Natural killer cell (primary cell): ENCODE data around the gene BOD1L1. TPM values are rescaled to one million over a fixed set of nuclear protein-coding genes. Genes with fewer than 3 reads are reported as not detected.

Experiments used
- ATAC-seq, 3 donors: fragments of 150-1000 bp in 2 of 3; fragments of 200-7000 bp in 1 of 3; cut with Tn5 transposase; 1 replicate in 1 of 3; 2 replicates in 2 of 3; pipeline ENCODE4 v1.10.0; 2021; ENCODE audit warnings: mild to moderate bottlenecking in 2 of 3, moderate library complexity in 2 of 3
- DNase-seq, 2 donors: peaks; one replicate each; pipeline versions ENCODE4 v3.0.0 to v3.0.0-alpha.2; 2013 to 2021; ENCODE audit warnings: mixed read lengths in 1 of 2
- H3K27ac ChIP-seq: one replicate; pipeline ENCODE4 v1.5.1; 2013; ENCODE audit warnings: mild to moderate bottlenecking, low read length
- H3K27me3 ChIP-seq: one replicate; pipeline ENCODE4 v1.6.1; 2013; ENCODE audit warnings: low read length; ENCODE audit not compliant: control insufficient read depth, insufficient read depth
- H3K36me3 ChIP-seq: one replicate; pipeline ENCODE4 v1.6.1; 2013; ENCODE audit warnings: low read length; ENCODE audit not compliant: control insufficient read depth, insufficient read depth
- H3K4me1 ChIP-seq: one replicate; pipeline ENCODE4 v1.6.1; 2013; ENCODE audit warnings: low read length; ENCODE audit not compliant: control insufficient read depth, insufficient read depth
- H3K4me3 ChIP-seq: one replicate; pipeline ENCODE4 v1.5.1; 2013; ENCODE audit warnings: low read length
- H3K9me3 ChIP-seq: one replicate; pipeline ENCODE4 v1.6.1; 2013; ENCODE audit warnings: low read length; ENCODE audit not compliant: control insufficient read depth, insufficient read depth
- H3K27ac Mint-ChIP-seq, 2 donors: one replicate each; pipeline ENCODE4 v1.8.0; 2022; ENCODE audit warnings: mild to moderate bottlenecking in 2 of 2, mixed read lengths in 2 of 2, moderate library complexity in 1 of 2
- H3K27me3 Mint-ChIP-seq, 2 donors: one replicate each; pipeline ENCODE4 v1.8.0; 2022; ENCODE audit warnings: low read depth in 2 of 2, mixed read lengths in 2 of 2
- H3K36me3 Mint-ChIP-seq: one replicate; pipeline ENCODE4 v1.8.0; 2022; ENCODE audit warnings: mixed read lengths
- H3K4me1 Mint-ChIP-seq, 2 donors: one replicate each; pipeline ENCODE4 v1.8.0; 2022; ENCODE audit warnings: mixed read lengths in 2 of 2
- H3K4me3 Mint-ChIP-seq: one replicate; pipeline ENCODE4 v1.8.0; 2022; ENCODE audit warnings: mild to moderate bottlenecking, moderate library complexity, mixed read lengths
- H3K9me3 Mint-ChIP-seq, 2 donors: one replicate each; pipeline ENCODE4 v1.8.0; 2022; ENCODE audit warnings: mixed read lengths in 2 of 2
- CTCF ChIP-seq: fragments of 200-600 bp; IDR thresholded peaks from one replicate; pipeline ENCODE4 v1.8.0; 2022; ENCODE audit warnings: antibody characterized with exemption
- WGBS: methylation state at CpG from one replicate; pipeline ENCODE4 v1.1.7; 2013; ENCODE audit warnings: missing lambda C conversion rate; ENCODE audit not compliant: insufficient coverage; 5-methylcytosine and 5-hydroxymethylcytosine counted together
- intact Hi-C: fragments of 100-400 bp; cut with micrococcal nuclease; formaldehyde crosslinking; loops from one replicate; pipeline ENCODE4 v1.14.2; 2022
- total RNA-seq, 4 donors: library from RNA; stranded (reverse); fragments of 120-200 nt in 1 of 4; gene quantifications; one replicate each; pipeline versions ENCODE4 v1.2.3 to v1.2.4, GENCODE V29; 2013 to 2022

BOD1L1 gene
- total RNA-seq, 3 donors from 2014 or later (not counting 1 experiment from before 2014, with no cell fraction given) = 62.2 to 69.1 (median 67.7) TPM

- Histone ChIP-seq H3K9me3 (peaks cover 24% of the 10 kb centered on the region), H3K4me3 (no peak within 1 kb of the TSS), H3K36me3 (no peaks in the 10 kb centered on the region), H3K4me1 (peaks cover 54% of the 10 kb centered on the region), H3K27me3 (peaks cover 75% of the 10 kb centered on the region), H3K27ac (no peak within 1 kb of the TSS)
- Mint-ChIP-seq H3K27ac (no peak within 1 kb of the TSS), H3K36me3 (peaks cover 10% of the 10 kb centered on the region), H3K4me3 (peak within 1 kb of the TSS; percentile 87), H3K4me1 (peaks cover 25 to 43% of the 10 kb centered on the region in 2 donors), H3K27me3 (peaks cover 59 to 62% of the 10 kb centered on the region in 2 donors), H3K9me3 (no peaks in the 10 kb centered on the region)
- no peak for TF ChIP-seq CTCF
- DNase-seq (no peak), ATAC-seq (peak in 2 of 3 donors; percentile 14 to 20)
- intact Hi-C loops = no loop called here
- 2% methylated on average over 96 of the region's 96 CpGs for WGBS
These were observed 83.5 kb downstream of the BOD1L1 start, which contains the start of gene NKX3-2 for GRCh38 chr4:13543839-13544605. Gene NKX3-2, minus strand, starts transcription at chr4:13544508. Its CDS starts 94 bp downstream, at chr4:13544414.

GRCh38 chr4:13543032-13543838, 84.3 kb downstream of the BOD1L1 start:
- no peak overlapping the region for H3K27ac Mint-ChIP-seq
- no peak for DNase-seq

GRCh38 chr4:13542577-13543031, 84.9 kb downstream of the BOD1L1 start:
- Histone ChIP-seq H3K27ac (no peak overlapping the region), H3K9me3 (peaks cover 33% of the 10 kb centered on the region), H3K27me3 (peaks cover 80% of the 10 kb centered on the region), H3K4me1 (peaks cover 45% of the 10 kb centered on the region), H3K4me3 (no peak overlapping the region), H3K36me3 (no peaks in the 10 kb centered on the region)
- DNase-seq (no peak), ATAC-seq (no peak)
- Mint-ChIP-seq H3K27ac (no peak overlapping the region), H3K9me3 (peaks cover 2 to 3% of the 10 kb centered on the region in 2 donors), H3K27me3 (peaks cover 66 to 67% of the 10 kb centered on the region in 2 donors), H3K4me1 (peaks cover 27 to 44% of the 10 kb centered on the region in 2 donors), H3K4me3 (no peak overlapping the region), H3K36me3 (peaks cover 20% of the 10 kb centered on the region)
- TF ChIP-seq CTCF = no peak
- 15% methylated on average over 27 of the region's 27 CpGs for WGBS
- intact Hi-C loops = no loop called here

More at GRCh38 chr4:13543032-13543838, 84.3 kb downstream of the BOD1L1 start:
- Mint-ChIP-seq H3K27me3 (peaks cover 60 to 64% of the 10 kb centered on the region in 2 donors), H3K36me3 (peaks cover 17% of the 10 kb centered on the region), H3K9me3 (peaks cover 2% of the 10 kb centered on the region in 2 donors), H3K4me1 (peaks cover 25 to 43% of the 10 kb centered on the region in 2 donors), H3K4me3 (peak overlapping the region; percentile 50)
- TF ChIP-seq CTCF = no peak
- no peak overlapping the region for H3K27ac ChIP-seq
- 18% methylated on average over 30 of the region's 30 CpGs for WGBS
- no peaks in the 10 kb centered on the region for H3K36me3 ChIP-seq
- ATAC-seq = no peak
- peaks cover 76% of the 10 kb centered on the region for H3K27me3 ChIP-seq
- H3K4me3 ChIP-seq = no peak overlapping the region
- peaks cover 50% of the 10 kb centered on the region for H3K4me1 ChIP-seq
- H3K9me3 ChIP-seq = peaks cover 29% of the 10 kb centered on the region
- intact Hi-C loops = no loop called here
